Measurements from ENCODE around the gene P2RY14. TPM values are rescaled to one million over a fixed set of nuclear protein-coding genes. Genes with fewer than 3 reads are reported as not detected.

Gene P2RY14
- total and polyA plus RNA-seq, 12 donors: 0.17 to 2.4 (median 0.57) TPM; not detected in 1

- H3K27ac ChIP-seq: no peak overlapping the region
- peaks cover 0 to 17% of the 10 kb centered on the region in 2 donors for H3K4me1 ChIP-seq (replicated peaks in 1 of 2)
Measured at GRCh38 chr3:151228666-151229040, 49.7 kb downstream of the P2RY14 start.

DNA sequence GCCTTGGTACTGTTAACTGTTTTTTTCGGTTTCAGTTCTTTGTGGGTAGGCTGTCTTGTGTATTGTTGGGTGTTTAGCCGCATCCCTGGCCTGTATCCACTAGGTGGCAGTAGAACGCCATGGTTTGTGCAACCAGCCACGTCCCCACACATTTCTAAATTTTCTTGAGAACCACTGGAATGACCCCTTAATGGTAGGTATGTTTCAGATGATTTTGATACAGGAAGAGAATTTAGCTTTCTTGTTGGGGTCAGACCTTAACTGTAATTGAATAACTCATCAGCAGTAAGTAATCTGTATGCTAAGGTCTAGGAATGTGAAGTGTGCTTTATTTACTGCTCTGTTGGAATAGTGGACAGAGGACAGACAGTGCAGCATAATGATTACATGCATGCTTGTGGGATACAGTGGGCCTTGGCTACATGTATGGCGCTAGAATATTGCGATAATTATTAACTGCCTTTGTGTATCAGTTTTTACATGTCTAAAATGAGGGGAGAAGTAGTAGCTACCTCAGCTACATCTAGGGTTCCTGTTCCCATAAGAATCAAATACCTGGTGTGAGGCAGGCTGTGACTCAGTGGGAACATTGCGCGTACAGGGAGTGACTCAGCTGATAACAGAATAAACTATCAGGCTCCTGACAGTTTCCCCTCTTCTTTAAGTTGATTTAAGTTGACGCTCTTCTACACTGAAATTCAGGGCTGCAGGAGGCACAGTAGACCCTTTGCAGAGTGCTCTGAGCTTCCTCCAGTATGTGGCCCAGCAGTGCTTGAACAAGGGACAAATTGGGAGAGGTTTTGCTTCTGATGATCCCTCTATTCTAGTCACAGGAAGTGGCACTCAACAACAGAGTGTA lies 50.3 kb downstream of the P2RY14 start:
- 31 to 40% (median 35%) methylated on average over 9 of the region's 9 CpGs for WGBS, 4 donors
- peak; percentile 70 to 92 (median 80) for DNase-seq
- no peaks in the 10 kb centered on the region for H3K36me3 ChIP-seq (replicated peaks in 1 of 2)
- no peaks in the 10 kb centered on the region for H3K9me3 ChIP-seq (replicated peaks in 1 of 3)
- H3K4me1 ChIP-seq (replicated peaks in 1 of 2): peaks cover 0 to 17% of the 10 kb centered on the region in 2 donors
- TF ChIP-seq POLR2A (IDR thresholded peaks at IDR 0.05) (no peak), CTCF (IDR thresholded peaks at IDR 0.05) (peak; percentile 87 to 96 (median 91))
- H3K27ac ChIP-seq: no peak overlapping the region
- no peaks in the 10 kb centered on the region for H3K27me3 ChIP-seq
- no peak overlapping the region for H3K4me3 ChIP-seq
- intact Hi-C loops (cut with DNase I): loop anchor here in 1 of 2 donors (5.0 kb wide), 1 partner anchor 54 kb away; no protein-coding TSS in a partner anchor

More at GRCh38 chr3:151228666-151229040, 49.7 kb downstream of the P2RY14 start:
- H3K27me3 ChIP-seq: no peaks in the 10 kb centered on the region
- TF ChIP-seq POLR2A (IDR thresholded peaks at IDR 0.05) (no peak), CTCF (IDR thresholded peaks at IDR 0.05) (no peak)
- WGBS, 4 donors: 56 to 86% (median 68%) methylated on average over 1 of the region's 1 CpG
- no peaks in the 10 kb centered on the region for H3K9me3 ChIP-seq (replicated peaks in 1 of 3)
- DNase-seq: no peak
- H3K36me3 ChIP-seq (replicated peaks in 1 of 2): no peaks in the 10 kb centered on the region
- H3K4me3 ChIP-seq: no peak overlapping the region
- intact Hi-C loops (cut with DNase I): loop anchor here in 1 of 2 donors (5.0 kb wide), 1 partner anchor 54 kb away; no protein-coding TSS in a partner anchor

- Histone ChIP-seq H3K4me3 (no peak overlapping the region), H3K27me3 (no peaks in the 10 kb centered on the region), H3K4me1 (replicated peaks in 1 of 2) (peaks cover 0 to 17% of the 10 kb centered on the region in 2 donors), H3K27ac (no peak overlapping the region), H3K9me3 (replicated peaks in 1 of 3) (no peaks in the 10 kb centered on the region), H3K36me3 (replicated peaks in 1 of 2) (no peaks in the 10 kb centered on the region)
- intact Hi-C loops (cut with DNase I): loop anchor here in 1 of 2 donors (5.0 kb wide), 1 partner anchor 55 kb away; no protein-coding TSS in a partner anchor
- no peak for TF ChIP-seq CTCF (IDR thresholded peaks at IDR 0.05)
- no peak for TF ChIP-seq POLR2A (IDR thresholded peaks at IDR 0.05)
- DNase-seq: no peak
- 69 to 78% (median 74%) methylated on average over 6 of the region's 6 CpGs for whole genome bisulfite sequencing, 4 donors
Measured at GRCh38 chr3:151227266-151227806, 51.0 kb downstream of the P2RY14 start.

GRCh38 chr3:151226825-151227224 lies 51.5 kb downstream of the P2RY14 start:
- TF ChIP-seq POLR2A (IDR thresholded peaks at IDR 0.05): no peak
- no peak for TF ChIP-seq CTCF (IDR thresholded peaks at IDR 0.05)
- H3K4me3 ChIP-seq: no peak overlapping the region
- no peaks in the 10 kb centered on the region for H3K9me3 ChIP-seq (replicated peaks in 1 of 3)
- DNase-seq: no peak
- no peak overlapping the region for H3K27ac ChIP-seq
- 89 to 90% (median 89%) methylated on average over 5 of the region's 5 CpGs for WGBS, 4 donors
- no peaks in the 10 kb centered on the region for H3K36me3 ChIP-seq (replicated peaks in 1 of 2)
- no peaks in the 10 kb centered on the region for H3K27me3 ChIP-seq
- intact Hi-C loops (cut with DNase I): loop anchor here in 1 of 2 donors (5.0 kb wide), 1 partner anchor 55 kb away; no protein-coding TSS in a partner anchor
- peaks cover 0 to 17% of the 10 kb centered on the region in 2 donors for H3K4me1 ChIP-seq (replicated peaks in 1 of 2)
